ENCODE data around the gene SRGN.

DNA sequence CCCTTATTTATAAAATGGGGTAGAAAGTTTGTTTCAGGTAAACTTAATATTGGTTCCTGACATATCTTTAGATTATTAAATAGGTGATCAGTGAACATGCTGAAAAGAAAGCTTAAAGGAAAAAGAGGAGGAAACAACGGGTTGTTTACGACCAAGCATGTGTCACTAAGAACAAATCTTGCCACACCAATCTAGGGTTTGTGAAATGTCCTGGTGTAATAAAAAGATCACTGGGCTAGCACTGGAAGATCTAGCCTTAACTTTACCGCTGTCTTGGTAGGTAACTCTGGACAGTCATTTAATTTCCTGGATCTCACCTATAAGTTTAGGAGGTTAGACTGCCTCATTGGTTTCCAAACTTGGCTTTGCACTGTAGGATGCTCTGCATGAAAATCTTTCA, 55.1 kb downstream of the SRGN start:
- TF ChIP-seq, protein P1, sequence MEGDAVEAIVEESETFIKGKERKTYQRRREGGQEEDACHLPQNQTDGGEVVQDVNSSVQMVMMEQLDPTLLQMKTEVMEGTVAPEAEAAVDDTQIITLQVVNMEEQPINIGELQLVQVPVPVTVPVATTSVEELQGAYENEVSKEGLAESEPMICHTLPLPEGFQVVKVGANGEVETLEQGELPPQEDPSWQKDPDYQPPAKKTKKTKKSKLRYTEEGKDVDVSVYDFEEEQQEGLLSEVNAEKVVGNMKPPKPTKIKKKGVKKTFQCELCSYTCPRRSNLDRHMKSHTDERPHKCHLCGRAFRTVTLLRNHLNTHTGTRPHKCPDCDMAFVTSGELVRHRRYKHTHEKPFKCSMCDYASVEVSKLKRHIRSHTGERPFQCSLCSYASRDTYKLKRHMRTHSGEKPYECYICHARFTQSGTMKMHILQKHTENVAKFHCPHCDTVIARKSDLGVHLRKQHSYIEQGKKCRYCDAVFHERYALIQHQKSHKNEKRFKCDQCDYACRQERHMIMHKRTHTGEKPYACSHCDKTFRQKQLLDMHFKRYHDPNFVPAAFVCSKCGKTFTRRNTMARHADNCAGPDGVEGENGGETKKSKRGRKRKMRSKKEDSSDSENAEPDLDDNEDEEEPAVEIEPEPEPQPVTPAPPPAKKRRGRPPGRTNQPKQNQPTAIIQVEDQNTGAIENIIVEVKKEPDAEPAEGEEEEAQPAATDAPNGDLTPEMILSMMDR (IDR thresholded peaks at IDR 0.05): no peak
- no peak for TF ChIP-seq POLR2A (IDR thresholded peaks at IDR 0.05)

Data from body of pancreas (tissue), 4 donors.